WTC11 (cell line): ENCODE measurements around the gene SETD2. TPM values are rescaled to one million over a fixed set of nuclear protein-coding genes. Genes with fewer than 3 reads are reported as not detected.

Experiments
- ARID4B ChIP-seq: sonication (generic); formaldehyde crosslinking; IDR thresholded peaks from 2 replicates; pipeline ENCODE4 v1.8.0; 2023; ENCODE audit warnings: missing genetic modification reagents, mild to moderate bottlenecking, borderline replicate concordance
- CBFB ChIP-seq: sonication (generic); formaldehyde crosslinking; IDR thresholded peaks from 2 replicates; pipeline ENCODE4 v1.8.1; 2022; ENCODE audit warnings: mild to moderate bottlenecking, low read depth, missing genetic modification reagents
- E2F1 ChIP-seq: sonication (generic); formaldehyde crosslinking; IDR thresholded peaks from 2 replicates; pipeline ENCODE4 v1.8.0; 2022; ENCODE audit warnings: mild to moderate bottlenecking, missing genetic modification reagents
- FOXK1 ChIP-seq: sonication (generic); formaldehyde crosslinking; IDR thresholded peaks from 2 replicates; pipeline ENCODE4 v1.8.0; 2022; ENCODE audit warnings: mild to moderate bottlenecking, moderate library complexity, missing genetic modification reagents
- GRHL2 ChIP-seq: fragments of 250-450 bp; sonication (Bioruptor Pico); IDR thresholded peaks from 2 replicates; pipeline ENCODE4 v1.8.0; 2022; ENCODE audit warnings: mild to moderate bottlenecking, moderate library complexity; ENCODE audit not compliant: insufficient replicate concordance, severe bottlenecking
- HMGA2 ChIP-seq: fragments of 250-450 bp; sonication (Bioruptor Pico); IDR thresholded peaks from 2 replicates; pipeline ENCODE4 v1.4.0; 2021; ENCODE audit warnings: mild to moderate bottlenecking, moderate library complexity
- JAZF1 ChIP-seq: fragments of 250-450 bp; sonication (Bioruptor Pico); IDR thresholded peaks from 2 replicates; pipeline ENCODE4 v1.9.0; 2021; ENCODE audit warnings: moderate library complexity, mild to moderate bottlenecking, inconsistent platforms
- JUN ChIP-seq: sonication (generic); formaldehyde crosslinking; IDR thresholded peaks from 2 replicates; pipeline ENCODE4 v1.8.0; 2023; ENCODE audit warnings: mild to moderate bottlenecking, missing genetic modification reagents
- MLX ChIP-seq: sonication (generic); formaldehyde crosslinking; IDR thresholded peaks from 2 replicates; pipeline ENCODE4 v1.8.1; 2023; ENCODE audit warnings: mild to moderate bottlenecking, missing genetic modification reagents, moderate library complexity
- NFATC4 ChIP-seq: fragments of 250-450 bp; sonication (Bioruptor Pico); IDR thresholded peaks from 2 replicates; pipeline ENCODE4 v1.9.0; 2021; ENCODE audit warnings: mild to moderate bottlenecking
- NFYB ChIP-seq: sonication (generic); formaldehyde crosslinking; conservative IDR thresholded peaks from 2 replicates; pipeline ENCODE4 v1.8.0; 2022; ENCODE audit warnings: low read depth, missing genetic modification reagents
- NR2C2 ChIP-seq: sonication (generic); formaldehyde crosslinking; IDR thresholded peaks from 2 replicates; pipeline ENCODE4 v1.8.0; 2022; ENCODE audit warnings: mild to moderate bottlenecking, missing genetic modification reagents
- RELA ChIP-seq: sonication (generic); formaldehyde crosslinking; IDR thresholded peaks from 2 replicates; pipeline ENCODE4 v1.8.1; 2022; ENCODE audit warnings: missing genetic modification reagents, mild to moderate bottlenecking, borderline replicate concordance
- SMAD3 ChIP-seq: sonication (generic); formaldehyde crosslinking; IDR thresholded peaks from 2 replicates; pipeline ENCODE4 v1.8.0; 2022; ENCODE audit warnings: missing genetic modification reagents, mild to moderate bottlenecking, borderline replicate concordance
- SMAD4 ChIP-seq: sonication (generic); formaldehyde crosslinking; IDR thresholded peaks from 2 replicates; pipeline ENCODE4 v1.8.0; 2022; ENCODE audit warnings: mild to moderate bottlenecking, missing genetic modification reagents
- STAT6 ChIP-seq: sonication (generic); formaldehyde crosslinking; conservative IDR thresholded peaks from 2 replicates; pipeline ENCODE4 v1.8.1; 2023; ENCODE audit warnings: mild to moderate bottlenecking, low read depth, missing genetic modification reagents, moderate library complexity
- TEAD1 ChIP-seq: sonication (generic); formaldehyde crosslinking; IDR thresholded peaks from 2 replicates; pipeline ENCODE4 v1.8.0; 2022; ENCODE audit warnings: mild to moderate bottlenecking, missing genetic modification reagents
- ZBTB43 ChIP-seq: sonication (generic); formaldehyde crosslinking; IDR thresholded peaks from 2 replicates; pipeline ENCODE4 v1.8.1; 2023; ENCODE audit warnings: mild to moderate bottlenecking, missing genetic modification reagents
- ZNF416 ChIP-seq: fragments of 250-450 bp; sonication (Bioruptor Pico); IDR thresholded peaks from 2 replicates; pipeline ENCODE4 v1.9.0; 2021; ENCODE audit warnings: mild to moderate bottlenecking, inconsistent platforms
- ZSCAN18 ChIP-seq: fragments of 250-450 bp; sonication (Bioruptor Pico); IDR thresholded peaks from 2 replicates; pipeline ENCODE4 v2.1.2; 2022; ENCODE audit warnings: mild to moderate bottlenecking, moderate library complexity
- total RNA-seq: library from RNA; stranded (reverse); gene quantifications from 3 replicates; pipeline ENCODE4 v1.2.3, GENCODE V29; 2021
- TF ChIP-seq, protein P1 (sequence below): fragments of 250-450 bp; sonication (Bioruptor Pico); IDR thresholded peaks from 2 replicates; pipeline ENCODE4 v1.9.0; 2021; ENCODE audit warnings: moderate library complexity, mild to moderate bottlenecking, inconsistent platforms, borderline replicate concordance
- TF ChIP-seq, protein P2 (sequence below): sonication (generic); formaldehyde crosslinking; IDR thresholded peaks from 2 replicates; pipeline ENCODE4 v1.8.1; 2022; ENCODE audit warnings: mild to moderate bottlenecking, missing genetic modification reagents, moderate library complexity, borderline replicate concordance
- TF ChIP-seq, protein P3 (sequence below): fragments of 250-450 bp; sonication (Bioruptor Pico); IDR thresholded peaks from 2 replicates; pipeline ENCODE4 v1.8.0; 2021; ENCODE audit warnings: mild to moderate bottlenecking

The SETD2 gene
- total RNA-seq, 1 experiment from 2014 or later = 39.8 TPM

GRCh38 chr3:47163169-47164006 is 525 bp downstream of the SETD2 start (continued):
- TF ChIP-seq, protein P1, sequence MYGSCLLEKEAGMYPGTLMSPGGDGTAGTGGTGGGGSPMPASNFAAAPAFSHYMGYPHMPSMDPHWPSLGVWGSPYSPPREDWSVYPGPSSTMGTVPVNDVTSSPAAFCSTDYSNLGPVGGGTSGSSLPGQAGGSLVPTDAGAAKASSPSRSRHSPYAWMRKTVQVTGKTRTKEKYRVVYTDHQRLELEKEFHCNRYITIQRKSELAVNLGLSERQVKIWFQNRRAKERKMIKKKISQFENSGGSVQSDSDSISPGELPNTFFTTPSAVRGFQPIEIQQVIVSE (CRISPR knock-in tag) = no peak
- no peak; the same call in 1 of the 2 replicates for TF ChIP-seq NFYB (CRISPR knock-in tag)
- TF ChIP-seq STAT6 (CRISPR knock-in tag) = no peak
- no peak for TF ChIP-seq SMAD3 (CRISPR knock-in tag)
- TF ChIP-seq ZBTB43 (CRISPR knock-in tag) = no peak
- TF ChIP-seq ARID4B (CRISPR knock-in tag) = peak; percentile 85
- TF ChIP-seq, protein P2, sequence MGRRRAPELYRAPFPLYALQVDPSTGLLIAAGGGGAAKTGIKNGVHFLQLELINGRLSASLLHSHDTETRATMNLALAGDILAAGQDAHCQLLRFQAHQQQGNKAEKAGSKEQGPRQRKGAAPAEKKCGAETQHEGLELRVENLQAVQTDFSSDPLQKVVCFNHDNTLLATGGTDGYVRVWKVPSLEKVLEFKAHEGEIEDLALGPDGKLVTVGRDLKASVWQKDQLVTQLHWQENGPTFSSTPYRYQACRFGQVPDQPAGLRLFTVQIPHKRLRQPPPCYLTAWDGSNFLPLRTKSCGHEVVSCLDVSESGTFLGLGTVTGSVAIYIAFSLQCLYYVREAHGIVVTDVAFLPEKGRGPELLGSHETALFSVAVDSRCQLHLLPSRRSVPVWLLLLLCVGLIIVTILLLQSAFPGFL (CRISPR knock-in tag) = no peak
- TF ChIP-seq NFATC4 (CRISPR knock-in tag) = no peak
- no peak for TF ChIP-seq NR2C2 (CRISPR knock-in tag)
- no peak for TF ChIP-seq ZNF416 (CRISPR knock-in tag)
- no peak for TF ChIP-seq MLX
- TF ChIP-seq CBFB = no peak
- 0 out of 2 replicates have a peak, but pooled peaks have one; percentile 15 for TF ChIP-seq TEAD1 (CRISPR knock-in tag)
- no peak for TF ChIP-seq JAZF1 (CRISPR knock-in tag)
- TF ChIP-seq, protein P3, sequence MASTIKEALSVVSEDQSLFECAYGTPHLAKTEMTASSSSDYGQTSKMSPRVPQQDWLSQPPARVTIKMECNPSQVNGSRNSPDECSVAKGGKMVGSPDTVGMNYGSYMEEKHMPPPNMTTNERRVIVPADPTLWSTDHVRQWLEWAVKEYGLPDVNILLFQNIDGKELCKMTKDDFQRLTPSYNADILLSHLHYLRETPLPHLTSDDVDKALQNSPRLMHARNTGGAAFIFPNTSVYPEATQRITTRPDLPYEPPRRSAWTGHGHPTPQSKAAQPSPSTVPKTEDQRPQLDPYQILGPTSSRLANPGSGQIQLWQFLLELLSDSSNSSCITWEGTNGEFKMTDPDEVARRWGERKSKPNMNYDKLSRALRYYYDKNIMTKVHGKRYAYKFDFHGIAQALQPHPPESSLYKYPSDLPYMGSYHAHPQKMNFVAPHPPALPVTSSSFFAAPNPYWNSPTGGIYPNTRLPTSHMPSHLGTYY (CRISPR knock-in tag) = no peak
- no peak for TF ChIP-seq E2F1
- no peak for TF ChIP-seq FOXK1 (CRISPR knock-in tag)
- TF ChIP-seq SMAD4 (CRISPR knock-in tag) = peak; percentile 69; the same call in 1 of the 2 replicates
- TF ChIP-seq ZSCAN18 (CRISPR knock-in tag) = no peak
- no peak for TF ChIP-seq GRHL2 (CRISPR knock-in tag)
- no peak for TF ChIP-seq HMGA2 (CRISPR knock-in tag)
- TF ChIP-seq JUN (CRISPR knock-in tag) = peak; percentile 94
- TF ChIP-seq RELA (CRISPR knock-in tag) = no peak
